ENCODE measurements around the gene CCDC188.

The CCDC188 gene

DNA sequence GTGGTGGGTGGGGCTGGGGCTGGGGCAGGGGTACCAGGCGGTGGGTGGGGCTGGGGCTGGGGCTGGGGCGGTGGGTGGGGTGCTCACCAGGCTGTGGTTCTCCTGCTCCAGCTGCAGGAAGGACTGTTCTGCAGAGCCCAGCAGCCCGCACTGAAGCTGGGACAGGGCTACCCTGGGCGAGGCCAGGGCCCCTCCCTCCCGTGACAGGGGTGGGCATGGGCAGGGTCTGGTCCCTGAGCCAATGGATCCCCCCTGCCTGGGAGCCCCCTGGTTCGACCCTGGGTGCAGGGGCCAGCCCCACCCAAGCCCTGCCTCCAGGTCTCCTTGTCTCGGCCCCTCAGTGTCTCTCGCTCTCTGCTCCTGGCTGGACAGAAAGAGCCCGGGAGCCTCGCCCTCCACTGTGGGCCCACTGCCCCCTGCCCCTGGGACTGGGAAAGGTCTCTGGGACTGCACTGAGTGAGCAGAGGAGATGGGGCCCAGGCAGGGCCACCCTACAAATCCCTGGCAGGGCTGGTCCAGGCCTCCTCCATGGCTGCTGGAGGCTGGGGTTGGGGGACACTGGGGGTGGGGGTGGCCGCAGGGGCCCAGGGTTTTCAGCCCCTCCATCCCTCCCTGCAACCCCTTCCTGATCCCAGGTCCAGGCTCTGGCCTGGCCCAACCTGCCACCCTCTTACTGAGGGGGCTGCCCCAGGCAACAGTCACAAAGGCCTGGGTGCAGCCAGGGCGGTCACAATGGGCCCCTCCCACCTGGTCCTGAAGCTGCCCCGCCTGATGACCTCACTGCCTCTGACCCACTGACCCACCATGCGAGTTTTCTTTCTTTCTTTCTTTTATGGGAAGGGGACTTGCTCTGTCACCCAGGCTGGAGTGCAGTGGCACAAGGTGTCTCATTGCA is at the start of gene CCDC188:
Gene CCDC188, minus strand, starts transcription at position 675 of the 895 bp plus-strand sequence. Its CDS starts 69 bp downstream, at position 606.
- no peak for DNase-seq

DNA sequence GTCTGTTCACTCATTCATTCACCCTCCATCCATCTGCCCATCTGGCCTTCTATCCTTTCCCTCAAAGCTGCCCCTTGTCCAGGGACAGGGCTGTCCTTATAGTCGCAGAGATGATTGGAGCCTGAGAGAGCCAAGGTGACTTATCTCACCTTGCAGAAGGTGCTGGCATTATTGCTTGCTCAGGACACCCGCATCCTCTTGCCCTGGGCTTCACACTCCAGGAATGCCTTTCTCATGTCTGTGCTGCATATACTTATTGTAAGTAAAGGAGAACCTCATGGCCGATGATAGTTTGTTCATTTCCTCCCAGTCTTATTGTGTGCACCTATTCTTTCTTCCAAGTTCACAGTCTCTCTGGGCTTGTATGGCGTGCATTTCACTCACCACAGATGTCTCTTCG is 49.1 kb upstream of the CCDC188 start:
- DNase-seq = no peak

DNA sequence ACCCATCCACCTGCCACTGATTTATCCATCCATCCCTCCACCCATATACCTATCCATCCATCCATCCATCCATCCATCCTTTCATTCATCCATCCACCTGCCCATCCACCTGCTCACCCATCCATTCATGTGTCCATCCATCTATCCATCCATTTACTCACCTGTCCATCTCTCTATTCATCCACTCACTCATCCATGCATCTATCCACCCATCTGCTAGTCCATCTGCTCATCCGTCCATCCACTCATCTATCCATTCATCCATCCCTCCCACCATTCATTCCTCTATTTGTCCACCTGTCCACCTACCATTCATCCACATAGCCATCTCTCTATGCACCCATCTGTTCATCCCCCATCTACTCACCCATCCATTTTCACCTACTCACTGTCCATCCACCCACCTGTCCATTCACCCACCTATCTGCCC is 48.6 kb upstream of the CCDC188 start:
- no peak for DNase-seq

DNA sequence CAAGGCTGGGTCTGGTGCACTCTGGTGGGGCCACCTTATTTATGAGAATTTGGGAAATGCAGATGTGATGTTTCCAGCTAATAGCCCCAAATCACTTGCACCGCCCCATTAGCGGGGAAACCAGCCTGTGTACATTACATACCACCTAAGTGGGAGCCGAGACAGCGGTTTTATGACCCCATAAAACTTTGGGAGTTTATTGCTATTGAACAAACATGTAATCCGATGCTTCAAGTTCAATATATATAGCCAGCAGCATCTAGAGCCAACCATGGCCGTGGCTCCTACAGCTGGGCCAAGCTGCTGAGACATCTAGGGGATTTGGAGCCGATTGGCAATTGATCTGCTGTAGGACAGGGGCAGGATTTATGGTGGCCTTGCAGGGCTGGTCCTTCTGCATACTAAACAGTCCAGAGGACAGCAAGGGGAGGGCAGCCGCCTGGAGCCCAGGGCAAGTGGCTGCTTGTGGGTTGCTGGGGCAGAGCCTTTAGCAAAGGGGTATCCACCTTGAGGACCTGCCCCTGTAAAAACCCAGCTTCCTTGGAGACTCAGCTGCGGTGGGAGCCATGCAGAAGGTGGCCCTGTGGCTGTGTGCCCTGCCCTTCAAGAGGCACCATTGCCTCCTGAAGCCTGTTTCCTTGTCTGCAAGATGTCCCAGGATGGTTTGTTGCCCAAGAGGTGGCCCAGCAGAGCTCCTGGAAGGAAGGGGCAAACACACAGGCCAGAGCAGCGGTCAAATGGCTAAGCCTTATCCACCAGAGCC is 47.9 kb upstream of the CCDC188 start:
- DNase-seq = no peak

DNA sequence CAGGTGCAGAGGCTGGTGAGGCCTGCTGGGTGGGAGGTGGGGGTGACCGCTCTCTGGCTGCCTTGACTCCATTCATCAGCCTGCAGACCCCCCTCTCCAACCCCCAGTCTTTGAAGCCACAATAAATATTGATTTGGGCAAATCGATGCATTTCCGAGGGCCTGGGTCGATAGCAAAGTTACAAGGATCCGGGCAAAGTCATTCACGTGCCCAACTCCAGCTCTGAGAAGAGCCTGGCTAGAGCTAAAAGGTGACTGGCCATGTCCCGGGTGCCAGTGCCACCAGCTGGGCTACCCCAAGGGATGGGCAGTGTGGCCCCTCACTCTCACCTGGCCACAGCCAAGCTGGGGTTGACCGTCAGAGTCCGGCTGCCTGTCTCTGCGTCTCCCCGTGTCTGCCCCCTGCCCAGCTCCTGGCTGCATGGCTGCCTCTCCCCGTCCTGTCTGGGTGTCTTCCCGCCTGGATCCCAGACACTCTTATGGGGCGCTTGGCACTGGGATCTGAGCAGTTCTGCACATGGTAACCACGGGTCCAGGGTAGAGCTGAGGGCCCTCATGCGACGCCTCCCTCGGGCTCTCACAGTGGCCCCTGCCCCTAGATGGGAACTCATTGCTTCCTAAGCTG is 46.7 kb upstream of the CCDC188 start:
- DNase-seq = no peak

DNA sequence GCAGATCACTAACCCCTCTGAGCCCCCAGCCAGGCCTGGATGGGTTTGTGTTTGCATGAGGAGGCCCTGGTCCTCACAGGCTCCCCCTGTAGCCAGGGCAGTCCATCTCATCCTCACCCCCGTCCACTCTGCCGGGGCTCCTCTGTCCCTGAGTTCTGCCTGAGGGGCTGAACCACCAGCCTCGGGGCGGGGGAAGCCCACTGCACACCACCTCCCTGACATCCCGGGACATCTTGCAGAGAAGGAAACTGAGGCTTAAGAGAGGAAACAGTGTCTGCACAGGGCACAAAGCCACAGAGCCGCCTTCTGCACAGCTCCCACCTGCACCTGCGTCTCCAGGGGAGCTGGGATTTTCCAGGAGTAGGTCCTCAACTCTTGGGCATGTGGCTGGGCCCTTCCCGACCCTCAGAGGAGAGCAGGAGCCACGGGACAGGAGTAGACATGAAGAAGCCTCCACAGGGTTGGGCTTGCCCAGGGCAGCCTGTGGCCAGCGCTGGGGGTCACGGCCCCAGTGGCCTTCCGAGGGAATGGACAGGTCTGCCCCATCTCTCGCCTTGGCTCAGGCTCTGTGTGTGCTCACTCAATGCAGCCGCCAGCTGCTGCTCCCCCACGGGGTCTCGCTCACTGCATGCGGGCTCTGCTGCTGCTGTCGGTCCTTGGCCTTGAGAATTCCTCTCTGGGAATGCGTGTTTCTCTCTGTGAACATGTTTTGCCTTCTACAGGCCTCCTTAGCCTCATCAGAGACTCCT is 45.4 kb upstream of the CCDC188 start:
- no peak for DNase-seq

DNA sequence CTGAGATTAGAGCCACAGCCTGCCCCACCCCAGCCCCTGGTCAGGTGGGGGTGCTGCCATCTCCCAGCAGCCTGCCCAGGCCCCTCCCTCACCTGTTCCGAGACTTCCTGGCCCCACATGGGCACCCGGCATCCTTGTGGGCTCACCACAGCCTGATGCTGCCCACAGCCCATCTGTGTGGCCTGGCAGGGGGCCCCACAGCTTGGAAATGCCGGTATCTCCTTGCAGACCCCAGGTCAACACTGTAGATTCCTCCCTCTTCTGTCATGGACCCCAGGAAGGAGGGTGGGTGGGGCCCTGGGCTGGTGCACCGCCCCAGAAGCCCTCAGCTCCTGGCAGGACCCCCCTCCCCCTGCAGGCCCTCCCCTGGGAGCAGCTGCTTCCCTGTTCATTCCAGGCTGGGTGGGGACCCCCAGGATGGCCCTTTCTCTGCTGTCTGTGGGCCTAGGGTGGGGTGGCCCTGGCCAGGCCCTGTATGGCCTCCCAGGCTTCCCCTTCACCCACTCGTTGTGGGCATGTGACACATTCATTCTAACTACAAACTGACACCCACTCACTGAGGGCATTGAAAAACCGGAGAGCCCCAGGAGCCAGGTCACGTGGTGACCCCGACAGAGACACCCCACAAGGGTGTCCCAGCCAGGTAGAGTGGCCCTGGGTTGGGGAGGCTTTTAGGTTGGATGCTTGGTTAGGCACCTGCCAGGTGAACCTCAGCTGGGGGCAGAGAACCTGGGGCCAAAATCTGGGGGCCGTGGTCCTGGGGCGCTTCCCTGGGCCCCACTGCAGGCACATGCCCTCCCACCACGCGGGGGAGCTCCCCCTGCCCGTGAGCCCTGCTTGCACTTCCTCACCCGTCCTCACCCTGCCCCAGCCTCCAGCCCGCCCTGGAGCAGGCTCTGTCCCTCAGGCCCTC is 44.1 kb upstream of the CCDC188 start:
- no peak for DNase-seq

DNA sequence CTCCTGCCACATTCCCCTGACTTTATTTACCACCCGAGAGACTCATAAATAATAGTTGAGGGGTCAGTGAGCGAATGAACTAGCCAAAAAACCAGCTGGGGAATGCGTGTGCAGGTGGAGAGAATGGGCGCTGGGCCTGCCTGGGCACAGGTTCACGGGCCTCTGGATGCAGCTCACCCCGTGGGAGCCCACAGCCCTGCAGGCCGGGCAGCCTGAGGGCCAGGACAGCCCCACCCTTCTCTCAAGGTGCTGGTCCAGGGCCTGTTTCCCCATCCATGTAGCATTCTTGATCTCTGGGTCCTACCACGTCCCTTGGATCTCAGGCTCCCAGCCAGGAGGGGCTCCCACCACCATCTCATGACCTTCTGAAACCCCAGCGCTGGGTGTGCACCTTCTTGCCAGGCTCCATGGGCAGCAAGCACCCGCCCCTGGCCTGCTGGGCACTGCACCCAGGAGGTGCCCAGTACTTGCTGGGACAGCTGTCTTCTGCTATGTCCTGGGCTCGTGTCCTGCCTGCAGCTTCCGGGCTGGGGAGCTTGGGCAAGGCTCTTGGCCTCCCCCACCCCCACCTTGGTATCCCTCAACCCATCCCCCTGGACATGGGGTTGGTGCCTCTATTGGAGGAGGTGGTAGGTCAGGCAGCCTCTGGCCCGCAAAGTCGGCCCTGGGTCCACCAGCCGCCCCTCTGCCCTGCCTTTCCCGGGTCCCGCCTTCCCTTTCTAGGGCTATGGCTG is 43.1 kb upstream of the CCDC188 start:
- no peak for DNase-seq

DNA sequence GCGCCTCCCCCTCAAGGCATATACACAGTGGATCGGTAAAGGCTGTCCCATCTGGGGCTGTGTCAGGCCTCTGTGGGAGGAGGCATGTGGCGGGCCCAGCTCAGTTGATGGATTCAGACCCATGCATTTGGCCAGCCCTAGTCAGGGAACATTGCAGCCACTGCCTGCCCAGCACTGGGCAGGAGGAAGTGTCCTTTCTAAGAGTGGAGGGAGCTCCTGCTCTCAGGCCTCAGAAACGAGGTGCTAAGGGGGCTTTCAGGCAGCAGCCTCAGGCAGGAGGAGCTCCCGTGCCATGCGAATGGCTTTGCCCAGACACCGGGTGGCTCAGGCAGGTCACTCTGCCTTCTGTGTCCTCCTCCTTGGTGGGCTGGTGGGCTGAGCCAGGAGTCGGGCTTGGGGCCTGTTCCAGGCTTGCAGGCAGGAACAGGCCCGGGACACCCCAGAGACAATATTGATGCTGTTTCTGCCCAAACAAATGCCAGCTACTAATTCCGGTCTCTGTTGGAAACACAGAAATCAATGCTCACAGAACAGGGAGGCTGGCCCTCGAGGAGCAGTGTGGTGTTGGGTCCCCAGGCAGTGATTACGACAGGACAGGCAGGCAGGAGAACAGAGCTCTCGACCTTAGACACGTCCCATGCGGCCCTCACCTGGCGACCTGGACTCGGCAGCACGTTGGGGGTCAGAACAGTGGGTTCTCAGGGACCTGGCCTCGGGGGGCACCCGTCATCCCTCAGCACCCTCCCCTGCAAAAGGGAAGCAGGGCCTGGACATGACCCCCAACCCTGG is 42.3 kb upstream of the CCDC188 start:
- DNase-seq = no peak

DNA sequence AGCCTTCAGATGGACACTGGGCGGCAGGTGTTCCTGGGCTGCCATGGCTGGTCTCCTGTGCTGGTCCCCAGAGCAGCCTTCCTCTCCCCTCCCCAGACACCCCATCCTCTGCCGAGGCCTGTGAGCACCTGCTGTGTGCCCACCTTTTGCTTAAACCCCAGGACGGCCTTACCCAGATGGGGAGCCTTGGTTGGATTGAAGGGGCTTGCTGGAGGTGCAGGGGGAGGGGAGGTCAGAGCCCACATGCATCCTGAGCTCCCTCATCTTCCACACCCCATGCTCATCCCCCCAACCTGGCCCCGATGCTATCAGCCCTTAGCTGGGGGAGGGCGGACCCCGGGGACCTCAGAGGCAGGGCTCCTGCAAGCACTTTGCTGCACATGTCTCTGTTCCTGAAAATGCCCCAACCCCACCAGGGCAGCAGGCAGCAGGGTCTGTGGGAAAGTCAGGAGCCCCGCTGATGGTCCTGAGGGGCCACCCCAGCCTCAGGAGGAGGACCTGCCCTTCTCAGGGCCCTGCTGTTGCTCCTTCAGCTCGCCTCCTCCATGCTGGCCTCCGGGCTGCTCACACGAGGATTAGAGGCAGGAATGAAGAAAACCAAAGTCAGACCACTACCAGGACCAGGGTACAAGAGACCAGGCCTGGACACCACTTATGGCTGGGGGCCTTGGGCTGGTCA is 41.6 kb upstream of the CCDC188 start:
- no peak for DNase-seq

DNA sequence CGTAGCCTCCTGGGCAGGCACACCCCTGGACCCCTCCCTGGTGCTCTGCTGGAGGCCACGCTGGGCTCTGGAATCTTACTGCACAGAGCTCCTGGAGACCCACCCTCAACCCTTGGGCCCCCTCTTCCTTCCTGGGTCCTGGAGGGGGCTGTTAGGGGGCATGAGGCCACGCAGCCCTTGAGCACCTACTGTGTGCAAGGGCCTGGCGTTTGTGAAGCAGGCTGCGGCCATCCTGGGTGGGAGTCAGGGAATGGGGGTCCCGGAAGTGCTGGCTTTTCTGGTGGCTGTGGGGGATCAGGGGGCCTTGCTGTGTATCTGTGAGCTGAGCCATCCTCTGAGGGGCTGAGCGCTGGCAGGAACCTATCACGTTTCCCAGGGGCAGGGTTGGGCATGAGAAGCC is 40.9 kb upstream of the CCDC188 start:
- DNase-seq = no peak

DNA sequence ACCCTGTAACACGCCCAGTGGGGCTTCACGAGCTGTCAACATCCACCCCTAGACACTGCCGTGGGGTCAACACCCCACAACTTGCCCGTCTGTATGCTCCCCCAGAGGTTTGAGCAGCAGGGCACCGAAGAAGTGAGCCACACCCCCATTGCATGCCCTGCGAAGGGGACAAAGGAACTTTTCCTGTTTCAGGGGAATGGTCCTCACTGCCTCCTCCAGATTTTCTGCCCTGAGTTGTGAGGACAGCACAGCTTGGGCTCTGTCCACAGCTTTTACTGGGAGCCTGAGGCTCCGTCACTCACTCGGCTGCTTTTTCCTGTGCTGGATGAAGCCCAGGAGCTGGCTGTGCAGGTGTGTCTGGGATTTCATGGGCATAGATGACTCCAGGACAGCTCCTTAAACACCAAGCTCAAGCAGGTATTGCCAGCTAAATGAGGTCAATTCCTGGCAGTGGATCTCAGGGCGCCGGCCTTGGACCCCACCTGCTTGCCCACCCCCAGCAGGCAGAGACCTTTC is 40.2 kb upstream of the CCDC188 start:
- no peak for DNase-seq

DNA sequence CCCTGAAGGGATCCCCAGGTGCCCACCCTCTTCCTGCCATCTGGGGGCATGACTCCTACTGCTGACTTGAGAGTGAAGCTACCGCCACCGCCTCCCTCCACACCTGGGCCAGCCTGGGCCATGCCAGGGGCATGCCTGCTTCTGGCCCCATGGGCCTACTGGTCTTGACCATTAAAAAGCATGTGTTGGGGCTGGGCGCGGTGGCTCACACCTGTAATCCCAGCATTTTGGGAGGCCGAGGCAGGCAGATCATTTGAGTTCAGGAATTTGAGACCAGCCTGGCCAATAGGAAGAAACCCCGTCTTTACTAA is 37.7 kb upstream of the CCDC188 start:
- DNase-seq = no peak

DNA sequence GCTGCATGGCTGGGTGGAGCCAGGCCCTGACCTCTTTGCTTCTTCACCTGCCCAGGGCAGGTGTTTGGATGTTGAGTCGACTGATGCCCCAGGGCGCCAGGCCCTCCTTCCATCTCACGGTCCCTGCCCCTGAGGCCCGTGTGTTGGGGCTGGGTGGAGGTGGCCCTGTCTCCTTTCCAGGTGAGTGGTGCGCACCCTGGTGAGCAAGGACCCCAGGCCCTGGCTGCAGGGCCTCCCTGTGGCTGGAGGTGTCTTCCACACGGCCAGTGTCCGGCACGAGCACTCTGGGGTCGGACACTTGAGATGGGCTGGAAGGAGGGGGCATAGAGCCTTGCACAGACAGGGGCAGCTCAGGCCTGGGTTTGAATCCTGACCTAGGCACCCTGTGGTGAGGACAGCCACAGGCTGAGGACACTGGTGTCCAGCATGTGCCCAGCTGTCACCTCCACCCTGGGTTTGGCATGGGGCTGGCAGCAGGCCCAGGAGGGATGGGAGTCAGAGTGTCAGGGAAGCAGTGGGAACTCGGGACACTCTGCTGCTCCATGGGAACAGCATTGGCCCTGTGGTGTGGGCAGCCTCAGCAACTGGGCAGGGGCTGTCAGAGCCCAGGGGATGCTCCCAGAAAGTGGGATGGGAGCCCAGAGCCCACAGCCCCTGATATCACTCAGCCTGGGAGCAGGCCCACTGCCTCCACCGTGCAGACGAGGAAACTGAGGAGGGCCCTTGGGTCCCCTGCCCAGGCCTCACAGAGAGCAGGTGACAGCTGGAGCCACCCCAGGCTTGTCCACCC is 37.1 kb upstream of the CCDC188 start:
- DNase-seq = no peak

DNA sequence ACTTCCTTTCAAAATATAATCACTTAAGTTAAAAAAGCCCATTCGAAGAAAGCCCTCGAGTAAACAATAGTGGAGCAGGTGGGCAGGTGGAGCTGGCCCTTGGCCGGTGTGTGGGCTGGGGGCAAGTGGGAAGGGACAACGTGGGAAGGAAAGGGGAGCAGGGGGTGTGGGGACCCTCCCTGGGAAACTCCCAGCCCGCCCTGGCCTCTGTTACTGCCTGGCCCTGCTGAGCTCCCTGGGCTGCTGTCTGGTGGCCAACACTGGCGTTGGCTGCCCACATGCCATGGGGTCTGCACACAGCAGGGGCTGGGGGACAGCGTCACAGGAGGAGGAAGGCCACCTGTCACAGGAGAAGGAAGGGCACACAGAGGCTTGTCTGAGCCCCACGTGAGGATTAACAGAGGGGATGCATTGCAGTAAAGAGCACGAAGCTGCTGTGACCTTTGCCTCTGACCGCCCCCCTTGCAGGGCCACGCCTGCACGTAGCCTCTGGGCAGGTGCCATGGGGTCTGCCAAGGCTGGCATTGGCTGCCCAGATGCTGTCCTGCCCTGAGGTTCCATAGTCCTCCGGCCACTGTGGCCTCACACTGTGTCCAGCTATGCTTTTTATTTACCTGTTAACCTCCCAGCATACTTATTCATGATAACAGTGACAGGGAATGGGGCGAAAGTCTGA is 36.2 kb upstream of the CCDC188 start:
- DNase-seq = no peak

DNA sequence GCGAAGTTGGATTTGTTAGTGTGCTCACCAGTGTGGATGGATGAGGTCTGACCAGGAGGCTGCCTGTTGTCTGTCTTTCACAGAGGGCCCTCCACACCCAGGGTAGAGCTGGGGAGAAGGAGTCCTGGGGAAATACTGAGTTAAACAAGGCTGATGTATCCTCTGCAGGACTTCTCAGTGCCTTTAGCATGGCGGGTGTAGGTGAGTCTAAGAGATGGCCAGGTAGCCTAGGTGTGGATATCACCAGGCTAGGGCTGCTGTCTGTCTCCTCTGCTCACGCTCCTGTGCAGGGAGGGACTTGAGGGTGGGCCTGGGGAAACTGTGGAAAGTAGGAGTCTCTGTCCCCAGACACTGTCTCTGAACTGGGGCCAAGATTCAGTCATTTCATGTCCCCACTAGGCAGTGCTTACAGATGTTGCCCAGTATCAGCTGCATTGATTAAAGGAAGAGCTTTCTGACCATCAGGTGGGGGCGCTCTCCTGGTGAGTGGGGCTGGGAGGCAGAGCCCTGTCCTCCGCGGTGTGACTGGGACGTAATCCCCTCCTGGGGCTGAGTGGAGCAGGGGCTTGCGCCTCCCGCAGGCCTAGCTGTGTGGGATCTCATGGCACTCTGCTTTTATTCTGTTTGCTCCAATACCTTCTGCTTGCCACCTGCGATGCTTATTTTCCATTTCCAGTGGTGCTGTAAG is 35.5 kb upstream of the CCDC188 start:
- no peak for DNase-seq

DNA sequence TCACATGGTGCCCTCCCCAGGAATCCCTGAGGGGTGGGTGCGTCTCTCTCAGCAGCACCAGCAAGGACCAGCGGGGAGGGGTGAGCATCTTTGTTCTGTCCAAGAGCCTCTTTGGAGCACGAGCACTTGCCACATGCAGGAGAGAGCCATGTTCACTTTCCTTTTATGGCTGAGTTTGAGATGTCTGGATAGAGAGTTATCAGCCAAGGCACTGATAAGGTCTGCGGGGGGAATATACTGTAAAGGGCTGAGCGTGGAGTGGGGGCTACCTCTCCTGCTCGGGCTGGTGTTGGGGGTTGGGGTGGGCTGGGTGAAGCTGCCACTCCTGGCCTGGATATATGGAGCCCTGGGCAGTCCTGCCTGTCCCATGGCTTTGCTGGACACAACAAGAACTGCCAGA is 34.9 kb upstream of the CCDC188 start:
- no peak for DNase-seq
